Measurements from ENCODE around the gene LRRN1.
"Not testable (repeated sequence)": the region's sequence is repeated elsewhere in the genome, so short reads cannot be mapped to it uniquely, and the experiment has no call there.

Gene LRRN1

GRCh38 chr3:3815206-3815605 is 16.0 kb downstream of the LRRN1 start:
- no peak for DNase-seq

GRCh38 chr3:3816034-3816433 is 16.8 kb downstream of the LRRN1 start:
- DNase-seq = no peak

DNA sequence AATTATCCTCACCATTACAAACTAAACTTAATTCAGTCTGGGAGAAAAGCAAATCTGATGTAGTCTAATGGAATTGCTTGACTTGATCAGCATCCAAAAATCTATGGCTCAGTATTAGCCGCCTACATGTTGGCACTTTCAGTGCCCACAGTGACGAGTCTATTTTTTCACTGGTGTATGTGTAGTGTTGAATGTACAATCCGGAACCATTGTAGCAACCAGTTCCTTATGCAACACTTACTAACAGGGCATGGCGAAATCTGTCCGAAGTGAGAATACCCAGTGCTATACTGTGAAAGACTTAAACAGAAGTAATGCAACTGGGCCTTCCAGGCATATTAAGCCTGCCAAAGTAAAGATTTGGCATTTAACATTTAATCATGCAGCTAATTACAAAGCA is 18.6 kb downstream of the LRRN1 start:
- DNase-seq = no peak

GRCh38 chr3:3821777-3822176 is 22.5 kb downstream of the LRRN1 start:
- no peak for DNase-seq

DNA sequence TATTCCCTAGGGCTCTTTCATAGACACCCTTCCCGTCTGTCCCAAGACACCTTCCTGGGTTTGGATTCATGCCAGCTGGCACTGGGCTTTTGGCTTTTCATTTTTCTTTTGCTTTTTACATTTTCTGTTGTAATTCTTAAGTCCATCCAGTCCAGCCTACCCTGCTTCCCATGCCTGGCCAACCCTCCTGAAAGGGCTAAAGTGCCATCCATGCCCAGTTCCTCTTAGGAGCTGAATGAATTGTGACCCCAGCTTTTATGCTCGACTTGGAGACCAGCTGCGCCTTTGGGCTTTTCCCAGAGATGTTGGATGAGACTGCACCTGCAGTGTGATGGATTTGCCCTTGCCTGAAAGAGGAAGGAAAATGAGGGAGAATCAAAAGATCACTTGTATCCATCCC is 25.8 kb downstream of the LRRN1 start:
- no peak for DNase-seq

DNA sequence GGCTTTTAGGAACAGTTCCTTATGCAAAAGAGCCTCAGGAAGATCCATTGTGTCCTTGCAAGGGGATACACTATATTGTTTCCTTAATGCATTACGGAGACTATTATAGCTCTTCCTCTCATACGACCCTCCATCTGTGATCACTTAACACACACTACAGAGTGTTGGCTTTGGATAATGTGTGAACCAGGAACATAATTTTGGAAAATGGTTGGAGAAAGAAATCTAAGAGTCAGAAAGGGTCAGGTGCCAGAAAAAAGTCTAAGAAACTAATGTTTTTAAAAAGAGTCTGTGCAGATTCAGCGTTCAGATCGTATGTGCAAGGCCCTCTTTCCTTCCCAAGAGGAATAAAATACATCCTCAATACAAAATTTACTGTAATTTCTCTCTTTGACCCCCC is 27.3 kb downstream of the LRRN1 start:
- DNase-seq = no peak

DNA sequence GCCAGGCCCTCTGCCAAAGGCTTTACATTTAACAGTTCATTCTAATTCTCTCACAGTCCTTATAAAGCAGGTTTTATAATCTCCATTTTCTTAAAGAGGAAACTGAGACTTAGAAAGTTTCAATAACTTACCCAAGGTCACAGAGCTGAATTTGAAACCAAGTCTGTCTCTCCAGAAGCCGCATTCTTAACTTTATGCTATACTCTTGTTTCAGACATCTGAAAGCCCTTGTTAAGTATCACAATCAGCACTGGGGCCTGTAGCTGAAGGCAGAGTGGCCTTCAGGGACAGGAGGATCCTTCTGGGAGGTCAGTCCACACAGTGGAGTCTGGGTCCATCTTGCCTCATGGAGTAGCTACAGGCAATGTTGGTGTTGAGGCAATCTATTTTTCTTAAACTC is 27.9 kb downstream of the LRRN1 start:
- DNase-seq = no peak

DNA sequence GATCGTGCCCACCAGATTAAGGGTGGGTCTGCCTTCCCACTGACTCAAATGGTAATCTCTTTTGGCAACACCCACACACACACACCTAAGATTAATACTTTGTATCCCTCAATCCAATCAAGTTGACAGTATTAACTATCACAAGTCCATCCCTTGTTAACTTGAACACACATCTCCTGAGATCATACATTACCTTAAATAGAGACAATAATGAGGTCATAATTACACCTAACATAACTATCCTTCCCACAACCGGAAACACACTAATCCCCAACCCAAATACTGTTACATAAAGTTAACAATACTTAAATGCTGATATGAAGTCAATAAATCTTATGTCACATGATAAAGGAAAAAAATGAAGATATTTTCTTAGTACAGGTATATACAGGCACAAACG is 29.2 kb downstream of the LRRN1 start:
- not testable (repeated sequence) for DNase-seq

DNA sequence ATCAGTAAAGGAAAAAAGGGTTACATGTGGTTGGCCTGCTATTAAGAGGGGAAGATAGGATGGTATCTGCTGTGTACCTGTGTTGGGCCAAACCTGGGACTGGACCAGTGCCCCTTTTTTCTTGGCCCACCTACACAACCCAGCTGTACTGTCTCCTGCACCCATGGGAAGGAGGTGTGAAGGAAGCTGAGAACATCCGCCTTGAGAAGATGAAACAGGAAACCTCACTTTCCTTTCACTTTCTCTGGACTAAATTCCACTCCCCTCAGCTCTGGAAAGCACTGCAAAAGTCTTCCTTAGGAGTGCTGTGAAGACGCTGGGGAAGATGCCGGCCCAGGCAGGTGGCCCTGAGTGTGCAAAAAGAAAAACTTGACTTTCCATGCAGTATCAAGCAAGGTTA is 37.6 kb downstream of the LRRN1 start:
- DNase-seq = no peak

DNA sequence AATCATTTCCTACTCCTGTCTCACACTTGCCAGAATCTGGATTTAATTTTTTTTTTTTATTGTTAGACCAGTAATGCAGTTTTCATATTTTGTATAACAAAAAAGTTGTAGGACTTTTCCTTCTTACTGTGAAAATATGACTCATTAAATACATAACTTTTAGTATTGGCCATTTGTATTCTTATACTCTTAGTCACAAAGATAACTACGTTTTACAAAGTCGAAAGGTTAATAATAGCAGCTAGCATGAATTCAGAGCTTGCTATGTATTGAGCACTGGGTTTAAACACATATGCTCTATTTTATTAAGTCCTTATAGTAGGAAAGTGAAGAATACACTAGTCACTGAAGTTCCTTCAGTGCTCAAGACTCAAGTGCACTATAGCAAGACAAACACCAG is 43.1 kb downstream of the LRRN1 start:
- DNase-seq = no peak

DNA sequence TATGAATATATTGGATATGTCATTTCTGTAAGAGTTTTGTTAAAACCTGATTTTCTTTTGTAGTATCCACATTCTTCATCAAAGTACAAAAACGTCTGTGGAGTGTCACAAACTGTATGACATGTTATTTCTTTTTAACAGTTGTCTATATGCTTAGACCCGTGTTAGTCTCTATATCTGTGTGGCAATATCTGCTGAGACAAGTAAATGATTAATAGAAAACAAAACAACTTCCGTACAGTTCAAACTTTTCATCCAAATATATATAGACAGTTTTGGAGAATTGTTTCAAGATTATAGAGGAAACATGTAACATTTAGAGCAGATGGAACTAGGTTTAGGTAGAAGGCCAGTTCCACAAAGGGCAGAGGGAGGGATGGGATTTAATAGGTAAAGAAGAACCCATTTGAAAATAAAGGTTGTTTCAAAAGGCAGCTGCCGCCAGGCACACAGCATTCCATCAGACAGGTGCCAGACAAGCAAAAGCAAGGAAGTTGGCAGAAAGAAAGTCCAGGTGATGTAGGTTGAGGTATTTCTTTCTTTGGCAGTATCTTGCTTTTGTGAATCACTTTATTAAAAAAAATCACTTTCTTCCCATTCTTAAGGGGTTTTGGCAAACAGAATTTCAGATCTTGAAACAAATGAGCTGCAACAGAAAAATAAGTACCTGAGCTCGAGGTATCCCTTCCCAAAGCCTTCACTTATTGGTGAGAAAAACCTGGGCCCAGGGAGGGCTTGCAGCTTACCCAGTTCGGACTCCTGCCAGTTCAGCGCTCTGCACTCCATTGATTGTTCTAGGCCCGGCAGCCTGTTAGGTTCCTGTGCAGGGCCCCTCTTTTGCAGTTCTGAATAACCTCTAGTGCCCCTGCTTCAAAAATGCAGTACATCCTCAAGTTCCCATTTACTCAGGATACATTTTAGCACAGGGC is 49.0 kb downstream of the LRRN1 start:
- no peak for DNase-seq

DNA sequence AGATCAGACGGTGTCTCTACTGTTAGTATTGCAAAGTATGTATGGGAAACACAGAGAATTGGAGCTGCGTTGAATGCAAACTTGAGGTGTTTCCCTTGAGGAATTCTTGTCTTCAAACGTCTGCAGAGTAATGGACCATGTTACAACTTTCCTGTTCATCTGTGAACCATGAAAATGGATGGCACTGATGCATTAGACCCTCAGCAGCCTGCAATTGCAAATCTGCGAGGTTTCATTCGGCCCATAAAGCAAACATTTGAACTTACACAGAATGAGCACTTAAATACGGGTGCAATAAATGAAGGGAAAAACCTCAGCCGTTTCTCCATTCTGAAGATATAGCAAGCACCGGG is 49.7 kb downstream of the LRRN1 start:
- DNase-seq = no peak

- DNase-seq = no peak
Observed at GRCh38 chr3:3851621-3852323, 52.5 kb downstream of the LRRN1 start.

DNA sequence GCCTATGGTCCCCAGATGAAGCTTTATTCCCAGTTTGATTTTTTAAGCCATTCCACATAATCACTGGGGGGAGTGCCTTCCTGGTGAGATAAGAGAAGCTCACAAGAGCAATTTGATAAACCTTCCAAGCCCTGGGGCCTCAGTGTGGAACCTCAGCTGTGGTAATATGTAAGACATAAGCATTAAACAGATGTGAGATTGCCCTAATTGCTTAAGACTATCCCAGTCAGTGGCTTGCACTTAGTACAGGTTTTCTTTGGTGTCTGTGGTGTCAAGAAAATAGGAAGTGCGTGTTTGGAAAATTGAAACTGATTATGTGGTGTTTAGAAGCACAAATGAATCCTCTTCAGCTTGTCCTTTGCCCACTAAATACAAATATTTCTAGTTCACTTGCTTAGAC is 54.3 kb downstream of the LRRN1 start:
- DNase-seq = no peak

GRCh38 chr3:3855056-3855455 is 55.8 kb downstream of the LRRN1 start:
- no peak for DNase-seq

DNA sequence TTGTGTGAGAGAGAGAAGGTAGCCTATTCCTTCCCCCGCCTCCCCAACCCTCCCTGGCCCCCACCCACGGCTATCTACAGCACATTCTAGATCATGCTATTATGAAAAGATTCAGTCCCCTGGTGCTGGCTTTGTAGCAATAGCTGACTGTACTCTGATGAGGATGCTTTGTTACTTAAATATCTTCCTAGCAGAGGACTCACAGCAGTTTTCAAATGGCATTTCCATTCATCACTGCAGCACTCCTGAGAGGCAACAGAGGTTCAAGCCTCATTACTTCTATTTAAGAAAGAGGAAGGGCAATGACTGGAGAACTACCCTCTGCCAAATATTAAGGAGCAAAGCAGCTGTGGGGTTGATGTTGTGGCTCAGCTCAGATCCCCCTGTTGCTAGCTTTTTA is 61.0 kb downstream of the LRRN1 start:
- no peak for DNase-seq

- DNase-seq = no peak
Observed at GRCh38 chr3:3862534-3862933, 63.3 kb downstream of the LRRN1 start.

- DNase-seq = no peak
Observed at GRCh38 chr3:3875491-3875890, 76.3 kb downstream of the LRRN1 start.

DNA sequence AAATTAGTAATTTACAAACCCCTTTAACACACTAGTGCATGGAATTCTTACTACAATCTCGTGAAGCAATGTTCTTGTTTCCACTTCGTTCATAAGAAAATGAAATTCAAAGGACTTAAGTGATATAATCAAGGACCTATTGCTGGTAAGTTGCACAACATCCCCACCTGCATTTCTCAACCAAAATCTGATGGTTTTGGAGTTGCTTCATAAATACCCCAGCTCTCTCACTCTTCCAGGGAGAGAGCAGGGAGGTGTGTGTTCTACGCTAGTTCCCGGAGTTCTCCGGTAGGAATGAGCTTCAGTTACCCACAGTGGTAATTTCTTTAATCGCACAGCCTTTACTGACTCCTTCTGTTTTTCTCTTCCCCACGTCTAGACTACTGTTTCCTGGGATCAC is 81.8 kb downstream of the LRRN1 start:
- no peak for DNase-seq

DNA sequence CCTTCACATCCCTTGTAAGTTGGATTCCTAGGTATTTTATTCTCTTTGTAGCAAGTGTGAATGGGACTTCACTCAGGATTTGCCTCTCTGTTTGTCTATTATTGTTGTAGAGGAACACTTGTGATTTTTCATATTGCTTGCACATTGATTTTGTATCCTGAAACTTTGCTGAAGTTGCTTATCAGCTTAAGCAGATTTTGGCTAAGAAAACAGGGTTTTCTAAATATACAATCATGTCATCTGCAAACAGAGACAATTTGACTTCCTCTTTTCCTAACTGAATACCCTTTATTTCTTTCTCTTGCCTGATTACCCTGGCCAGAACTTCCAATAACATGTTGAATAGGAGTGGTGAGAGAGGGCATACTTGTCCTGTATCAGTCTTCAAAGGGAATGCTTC is 88.1 kb downstream of the LRRN1 start:
- DNase-seq = not testable (repeated sequence)

GRCh38 chr3:3893590-3893989 is 94.4 kb downstream of the LRRN1 start:
- no peak for DNase-seq
